ENCODE results near the gene TCF21.

TCF21 gene

DNA sequence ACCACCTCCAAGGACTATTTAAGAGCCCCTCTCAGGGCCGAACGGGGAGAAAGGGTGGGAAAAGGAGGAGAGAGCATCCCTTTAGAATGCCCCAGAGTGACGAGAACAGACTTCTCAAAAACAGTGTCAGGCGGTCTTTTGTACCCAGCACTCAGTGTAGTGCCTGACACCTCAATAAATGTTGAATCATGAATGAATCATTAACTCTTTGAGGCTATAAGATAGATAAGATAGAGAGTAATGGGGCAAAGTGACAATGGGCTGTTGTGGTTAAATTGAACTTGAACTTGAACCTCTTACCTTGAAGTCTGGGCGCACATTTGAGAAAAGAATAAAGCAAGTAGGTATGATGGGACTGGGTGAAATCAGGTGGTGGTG lies 7.4 kb downstream of the TCF21 start:
- WGBS, 2 experiments (ENCODE audit: insufficient coverage in 2 of 2): 14% methylated on average over 1 of the region's 5 CpGs; no CpG with 5 or more reads in 1 of the 2 experiments
- no peak overlapping the region for H3K27ac ChIP-seq (ENCODE audit: low read depth, low read length, severe bottlenecking)
- H3K36me3 ChIP-seq (ENCODE audit: control insufficient read depth, insufficient read depth, low read length): no peaks in the 10 kb centered on the region
- H3K4me3 ChIP-seq (ENCODE audit: extremely low read depth, insufficient read depth, low read length, poor library complexity, severe bottlenecking): peak overlapping the region; percentile 16
- H3K4me1 ChIP-seq (ENCODE audit: control insufficient read depth, insufficient read depth, low read length, poor library complexity, severe bottlenecking): peaks cover 7% of the 10 kb centered on the region
- H3K9me3 ChIP-seq (ENCODE audit: control insufficient read depth, low read length): no peaks in the 10 kb centered on the region

DNA sequence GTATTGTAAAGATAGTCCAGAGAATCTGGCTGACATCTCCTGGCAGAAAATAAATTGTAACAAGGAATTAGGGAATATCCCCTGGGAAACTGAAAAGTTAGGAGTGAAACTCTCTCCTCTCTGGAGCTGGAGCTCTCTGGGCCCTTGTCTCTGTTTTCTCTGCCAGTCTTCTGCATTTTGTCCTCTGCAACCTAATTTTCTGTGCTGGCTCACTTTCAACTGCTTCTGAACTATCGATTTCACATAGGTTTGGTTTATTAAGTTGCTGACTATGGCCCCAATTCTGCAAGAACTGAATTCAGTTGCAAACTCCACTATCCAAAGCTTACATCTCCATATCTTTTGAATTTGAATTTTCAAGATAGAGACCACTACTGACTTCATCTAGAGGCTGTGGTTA lies 9.3 kb downstream of the TCF21 start:
- 50% methylated on average over 1 of the region's 1 CpG; no CpG with 5 or more reads in 1 of the 2 experiments for WGBS, 2 experiments (ENCODE audit: insufficient coverage in 2 of 2)
- no peaks in the 10 kb centered on the region for H3K9me3 ChIP-seq (ENCODE audit: control insufficient read depth, low read length)
- no peaks in the 10 kb centered on the region for H3K4me1 ChIP-seq (ENCODE audit: control insufficient read depth, insufficient read depth, low read length, poor library complexity, severe bottlenecking)
- H3K4me3 ChIP-seq (ENCODE audit: extremely low read depth, insufficient read depth, low read length, poor library complexity, severe bottlenecking): no peak overlapping the region
- H3K36me3 ChIP-seq (ENCODE audit: control insufficient read depth, insufficient read depth, low read length): no peaks in the 10 kb centered on the region
- H3K27ac ChIP-seq (ENCODE audit: low read depth, low read length, severe bottlenecking): no peak overlapping the region

DNA sequence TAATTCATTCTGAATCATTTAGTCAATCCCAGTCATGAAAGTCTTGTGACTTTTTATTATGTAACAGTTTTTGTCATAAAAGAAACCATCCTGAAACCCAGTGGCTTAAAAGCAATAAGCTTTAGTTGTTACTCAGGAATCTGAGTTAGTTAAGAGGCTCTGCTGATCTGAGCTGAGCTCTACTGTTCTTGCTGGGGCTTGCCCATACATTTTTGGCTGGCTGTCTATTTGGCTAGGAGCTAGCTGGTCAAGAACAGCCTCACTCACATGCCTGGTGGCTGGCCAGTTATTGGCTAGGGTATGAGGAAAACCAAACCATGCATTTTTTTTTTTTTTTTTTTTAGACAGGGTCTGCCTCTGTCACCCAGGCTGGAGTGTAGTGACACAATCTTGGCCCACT lies 10.6 kb downstream of the TCF21 start:
- no peaks in the 10 kb centered on the region for H3K36me3 ChIP-seq (ENCODE audit: control insufficient read depth, insufficient read depth, low read length)
- H3K4me1 ChIP-seq (ENCODE audit: control insufficient read depth, insufficient read depth, low read length, poor library complexity, severe bottlenecking): no peaks in the 10 kb centered on the region
- no peaks in the 10 kb centered on the region for H3K9me3 ChIP-seq (ENCODE audit: control insufficient read depth, low read length)
- no peak overlapping the region for H3K4me3 ChIP-seq (ENCODE audit: extremely low read depth, insufficient read depth, low read length, poor library complexity, severe bottlenecking)
- no peak overlapping the region for H3K27ac ChIP-seq (ENCODE audit: low read depth, low read length, severe bottlenecking)

DNA sequence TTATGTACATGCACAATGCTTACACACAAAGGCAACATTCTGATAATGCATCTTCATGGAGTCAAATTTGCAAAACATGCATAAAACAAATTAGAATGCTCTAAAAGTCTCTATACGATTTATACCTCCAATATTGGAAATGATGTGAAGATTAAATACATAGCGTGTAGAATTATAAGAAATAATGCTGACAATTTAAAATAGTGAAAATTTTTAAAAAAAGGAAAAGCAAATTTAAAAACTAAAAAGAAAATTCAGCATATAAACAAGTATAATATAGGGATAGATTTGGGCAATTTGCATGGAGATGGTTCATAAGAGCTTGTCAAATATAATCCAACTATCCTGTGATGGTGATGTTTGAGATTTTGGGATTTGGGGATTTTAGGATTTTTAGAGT lies 14.9 kb downstream of the TCF21 start:
- Histone ChIP-seq H3K27ac (ENCODE audit: low read depth, low read length, severe bottlenecking) (no peak overlapping the region), H3K36me3 (ENCODE audit: control insufficient read depth, insufficient read depth, low read length) (no peaks in the 10 kb centered on the region), H3K4me1 (ENCODE audit: control insufficient read depth, insufficient read depth, low read length, poor library complexity, severe bottlenecking) (no peaks in the 10 kb centered on the region), H3K9me3 (ENCODE audit: control insufficient read depth, low read length) (no peaks in the 10 kb centered on the region), H3K4me3 (ENCODE audit: extremely low read depth, insufficient read depth, low read length, poor library complexity, severe bottlenecking) (no peak overlapping the region)
- no CpG with 5 or more reads among the region's 2 CpGs for WGBS, 2 experiments (ENCODE audit: insufficient coverage in 2 of 2)

DNA sequence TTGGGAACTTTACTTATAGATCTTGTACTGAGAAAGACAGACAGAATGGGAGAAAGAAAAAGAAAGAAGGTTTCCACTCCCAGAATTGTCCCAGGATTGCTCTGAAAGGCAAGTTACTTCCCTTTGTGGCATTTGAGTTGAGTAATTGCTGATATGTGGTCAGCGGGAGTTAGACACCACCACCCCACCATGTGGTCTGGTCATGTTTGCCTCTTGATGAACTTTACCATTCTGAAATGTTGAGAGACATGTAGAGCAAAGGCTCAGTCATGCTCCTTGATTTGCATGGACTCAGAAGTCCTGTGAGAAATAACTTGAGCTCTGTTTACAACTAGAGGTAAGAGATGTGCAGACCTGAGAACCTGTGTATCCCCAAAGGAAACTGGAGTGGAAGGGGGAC lies 17.1 kb downstream of the TCF21 start:
- no peaks in the 10 kb centered on the region for H3K9me3 ChIP-seq (ENCODE audit: control insufficient read depth, low read length)
- WGBS, 2 experiments (ENCODE audit: insufficient coverage in 2 of 2): no CpG with 5 or more reads among the region's 1 CpG

DNA sequence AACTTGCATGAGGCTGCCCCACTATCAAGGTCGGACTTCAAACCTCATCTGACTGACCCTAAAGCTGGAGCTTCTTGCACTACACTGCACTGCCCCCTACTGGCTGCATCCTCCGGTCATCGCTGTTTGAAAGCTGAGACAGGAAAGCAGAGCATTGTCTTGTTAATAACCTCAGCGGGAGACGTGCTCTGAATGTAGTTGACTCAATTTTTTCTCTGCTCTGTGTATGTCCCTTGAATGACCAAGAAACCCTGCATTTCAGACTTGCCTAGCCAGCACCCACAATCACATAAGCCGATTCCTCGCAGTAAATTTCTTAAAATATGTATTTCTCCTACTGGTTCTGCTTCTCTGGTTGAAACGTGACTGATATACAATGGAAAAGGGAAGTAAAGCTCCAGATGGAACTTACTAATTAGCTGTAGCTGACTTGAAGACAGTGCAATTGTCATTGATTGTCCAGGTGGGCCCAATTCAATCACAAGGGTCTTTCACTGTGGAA lies 27.8 kb downstream of the TCF21 start:
- Histone ChIP-seq H3K4me3 (ENCODE audit: extremely low read depth, insufficient read depth, low read length, poor library complexity, severe bottlenecking) (no peak overlapping the region), H3K4me1 (ENCODE audit: control insufficient read depth, insufficient read depth, low read length, poor library complexity, severe bottlenecking) (peaks cover 4% of the 10 kb centered on the region), H3K9me3 (ENCODE audit: control insufficient read depth, low read length) (no peaks in the 10 kb centered on the region), H3K36me3 (ENCODE audit: control insufficient read depth, insufficient read depth, low read length) (no peaks in the 10 kb centered on the region), H3K27ac (ENCODE audit: low read depth, low read length, severe bottlenecking) (no peak overlapping the region)
- WGBS, 2 experiments (ENCODE audit: insufficient coverage in 2 of 2): 4 to 7% methylated on average over 3 to 4 of the region's 8 CpGs

More for the DNA sequence above, 17.1 kb downstream of the TCF21 start:
- no peaks in the 10 kb centered on the region for H3K36me3 ChIP-seq (ENCODE audit: control insufficient read depth, insufficient read depth, low read length)
- H3K27ac ChIP-seq (ENCODE audit: low read depth, low read length, severe bottlenecking): no peak overlapping the region
- H3K4me3 ChIP-seq (ENCODE audit: extremely low read depth, insufficient read depth, low read length, poor library complexity, severe bottlenecking): no peak overlapping the region
- H3K4me1 ChIP-seq (ENCODE audit: control insufficient read depth, insufficient read depth, low read length, poor library complexity, severe bottlenecking): no peaks in the 10 kb centered on the region

DNA sequence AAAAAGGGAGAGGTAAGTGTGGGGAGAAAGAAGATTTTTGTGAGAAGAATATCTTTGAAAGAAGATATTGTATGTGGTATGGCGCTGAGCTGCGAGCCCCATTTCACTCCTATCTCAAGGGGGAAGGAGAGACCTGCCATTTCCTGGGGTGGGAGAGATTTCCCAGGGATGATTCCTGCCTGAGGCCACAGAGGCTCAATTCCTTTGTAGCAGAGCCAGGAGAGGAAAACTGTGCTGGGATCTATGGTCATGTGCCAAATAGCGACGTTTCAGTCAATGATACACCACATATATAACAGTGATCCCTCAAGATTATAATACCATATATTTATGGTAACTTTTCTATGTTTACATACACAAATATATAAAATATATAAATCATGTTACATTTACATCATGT lies 28.9 kb downstream of the TCF21 start:
- no peak overlapping the region for H3K4me3 ChIP-seq (ENCODE audit: extremely low read depth, insufficient read depth, low read length, poor library complexity, severe bottlenecking)
- H3K9me3 ChIP-seq (ENCODE audit: control insufficient read depth, low read length): no peaks in the 10 kb centered on the region
- 60% methylated on average over 1 of the region's 4 CpGs; no CpG with 5 or more reads in 1 of the 2 experiments for WGBS, 2 experiments (ENCODE audit: insufficient coverage in 2 of 2)
- no peak overlapping the region for H3K27ac ChIP-seq (ENCODE audit: low read depth, low read length, severe bottlenecking)
- H3K36me3 ChIP-seq (ENCODE audit: control insufficient read depth, insufficient read depth, low read length): no peaks in the 10 kb centered on the region
- H3K4me1 ChIP-seq (ENCODE audit: control insufficient read depth, insufficient read depth, low read length, poor library complexity, severe bottlenecking): peaks cover 4% of the 10 kb centered on the region

DNA sequence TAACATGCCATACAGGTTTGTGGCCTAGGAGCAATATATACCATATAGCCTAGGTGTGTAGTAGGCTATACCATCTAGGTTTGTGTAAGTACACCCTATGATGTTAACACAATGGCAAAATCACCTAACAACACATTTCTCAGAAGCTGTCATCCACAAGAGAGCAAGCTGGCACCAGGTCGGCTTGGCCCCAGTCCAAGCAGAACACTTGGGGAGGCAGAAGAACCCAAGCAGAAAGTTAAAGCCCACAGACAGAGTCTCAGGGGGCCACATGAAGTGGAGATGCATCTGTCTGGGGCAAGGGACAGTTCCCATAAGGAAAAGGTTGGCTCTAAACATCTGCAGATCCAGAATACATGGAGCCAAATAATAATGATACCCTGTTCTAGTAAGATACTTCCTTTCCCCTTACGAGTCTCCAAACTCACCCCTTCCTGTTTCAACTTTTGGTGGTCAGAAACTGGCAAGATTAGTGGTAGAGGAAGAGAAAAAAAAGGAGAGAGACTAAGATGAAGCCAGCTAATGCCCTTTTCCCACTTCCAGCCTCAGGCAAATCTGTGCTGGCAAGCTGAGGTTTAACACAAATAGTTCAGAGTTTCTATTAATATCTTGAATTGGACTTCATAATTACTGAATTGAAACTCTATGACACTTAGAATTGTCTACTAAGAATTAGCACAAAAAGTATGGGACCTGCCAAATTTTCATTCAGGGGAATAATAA lies 29.5 kb downstream of the TCF21 start:
- 100% methylated on average over 1 of the region's 2 CpGs; no CpG with 5 or more reads in 1 of the 2 experiments for WGBS, 2 experiments (ENCODE audit: insufficient coverage in 2 of 2)
- no peaks in the 10 kb centered on the region for H3K9me3 ChIP-seq (ENCODE audit: control insufficient read depth, low read length)
- no peaks in the 10 kb centered on the region for H3K36me3 ChIP-seq (ENCODE audit: control insufficient read depth, insufficient read depth, low read length)

DNA sequence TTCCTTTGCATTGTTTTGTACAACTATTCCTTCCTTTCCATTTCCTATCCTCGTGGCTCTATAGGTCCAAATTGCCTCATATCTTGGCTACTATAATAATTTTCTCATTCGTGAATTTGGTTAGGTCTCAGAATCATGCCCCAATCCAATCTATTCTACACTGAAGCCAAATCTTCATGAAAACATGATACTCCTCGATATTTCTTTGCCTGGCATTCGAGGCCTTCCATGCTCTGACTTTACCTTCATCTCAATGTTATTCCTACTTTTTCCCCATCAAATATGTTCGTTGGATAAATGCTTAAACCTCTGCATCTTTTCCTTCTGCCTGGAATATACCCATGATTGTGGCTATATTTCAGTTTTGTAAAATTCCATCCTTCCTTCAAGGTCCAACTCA lies 30.4 kb downstream of the TCF21 start:
- H3K36me3 ChIP-seq (ENCODE audit: control insufficient read depth, insufficient read depth, low read length): no peaks in the 10 kb centered on the region
- WGBS, 2 experiments (ENCODE audit: insufficient coverage in 2 of 2): 83 to 91% methylated on average over 4 to 5 of the region's 5 CpGs
- no peak overlapping the region for H3K27ac ChIP-seq (ENCODE audit: low read depth, low read length, severe bottlenecking)
- no peaks in the 10 kb centered on the region for H3K9me3 ChIP-seq (ENCODE audit: control insufficient read depth, low read length)
- no peak overlapping the region for H3K4me3 ChIP-seq (ENCODE audit: extremely low read depth, insufficient read depth, low read length, poor library complexity, severe bottlenecking)
- H3K4me1 ChIP-seq (ENCODE audit: control insufficient read depth, insufficient read depth, low read length, poor library complexity, severe bottlenecking): peaks cover 4% of the 10 kb centered on the region

More for the DNA sequence above, 29.5 kb downstream of the TCF21 start:
- no peak overlapping the region for H3K27ac ChIP-seq (ENCODE audit: low read depth, low read length, severe bottlenecking)
- H3K4me1 ChIP-seq (ENCODE audit: control insufficient read depth, insufficient read depth, low read length, poor library complexity, severe bottlenecking): peaks cover 4% of the 10 kb centered on the region
- H3K4me3 ChIP-seq (ENCODE audit: extremely low read depth, insufficient read depth, low read length, poor library complexity, severe bottlenecking): no peak overlapping the region

DNA sequence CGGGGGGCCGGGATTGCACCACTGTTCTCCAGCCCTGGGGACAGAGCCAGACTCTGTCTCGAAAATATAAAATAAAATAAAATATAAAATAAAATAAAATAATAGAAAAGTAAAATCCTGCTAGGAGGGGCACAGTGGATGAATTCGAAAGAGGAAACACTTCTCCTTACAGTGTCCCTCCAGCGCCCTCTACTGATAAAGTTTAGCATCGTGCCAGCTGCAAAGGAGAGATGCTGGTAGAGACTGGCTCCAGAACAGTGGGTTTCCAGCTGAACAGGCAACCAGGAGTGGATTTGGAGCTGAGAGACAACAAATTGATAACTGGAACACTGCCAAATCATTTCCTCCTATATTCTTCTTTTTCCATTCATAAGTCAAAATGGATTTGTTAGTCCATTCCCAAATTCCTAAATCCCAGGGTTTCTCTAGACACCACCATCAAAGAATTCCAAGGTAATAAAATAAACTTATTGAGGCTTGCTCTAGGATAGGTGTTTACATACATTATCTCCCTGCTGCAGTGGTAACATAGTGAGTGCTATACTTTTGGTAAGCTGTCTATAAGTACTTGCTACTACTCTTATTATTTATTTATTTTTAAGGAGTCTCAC lies 32.4 kb downstream of the TCF21 start:
- Histone ChIP-seq H3K4me1 (ENCODE audit: control insufficient read depth, insufficient read depth, low read length, poor library complexity, severe bottlenecking) (peaks cover 4% of the 10 kb centered on the region), H3K27ac (ENCODE audit: low read depth, low read length, severe bottlenecking) (no peak overlapping the region), H3K4me3 (ENCODE audit: extremely low read depth, insufficient read depth, low read length, poor library complexity, severe bottlenecking) (no peak overlapping the region), H3K36me3 (ENCODE audit: control insufficient read depth, insufficient read depth, low read length) (no peaks in the 10 kb centered on the region), H3K9me3 (ENCODE audit: control insufficient read depth, low read length) (no peaks in the 10 kb centered on the region)
- 0 to 100% methylated on average over 1 of the region's 6 CpGs for WGBS, 2 experiments (ENCODE audit: insufficient coverage in 2 of 2)

DNA sequence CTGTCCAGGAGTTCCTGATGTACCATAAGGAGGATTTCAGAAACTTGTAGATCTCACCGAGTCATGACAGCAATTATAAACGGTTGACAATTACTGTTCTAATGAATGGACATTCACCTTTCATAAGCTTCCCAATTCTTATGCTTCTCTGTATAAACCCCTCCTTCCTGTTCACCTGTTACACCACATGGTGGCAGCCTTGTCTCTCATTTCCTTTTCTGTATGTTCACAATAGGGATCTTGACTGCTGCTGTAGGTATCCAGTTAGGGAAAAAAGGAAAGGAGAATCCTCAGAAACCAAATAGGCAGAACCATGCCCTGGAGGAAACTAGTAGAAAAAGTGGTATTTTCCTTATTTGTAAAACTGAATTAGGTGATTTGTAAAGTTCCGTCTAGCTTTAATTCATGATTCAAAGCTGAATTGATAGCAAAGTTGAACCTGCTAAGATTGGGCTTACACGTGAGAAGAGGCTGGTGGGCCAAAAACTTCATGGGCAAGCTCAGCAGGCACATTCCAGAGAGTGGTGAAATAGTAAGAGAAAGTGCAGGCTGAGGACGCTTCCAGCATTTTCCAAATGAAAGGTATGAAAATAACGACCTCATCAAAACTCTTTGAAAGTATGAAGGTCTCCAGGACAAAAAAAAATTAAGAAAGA lies 35.2 kb downstream of the TCF21 start:
- WGBS, 2 experiments (ENCODE audit: insufficient coverage in 2 of 2): 5 to 12% methylated on average over 4 to 5 of the region's 6 CpGs
- Histone ChIP-seq H3K27ac (ENCODE audit: low read depth, low read length, severe bottlenecking) (no peak overlapping the region), H3K4me3 (ENCODE audit: extremely low read depth, insufficient read depth, low read length, poor library complexity, severe bottlenecking) (no peak overlapping the region), H3K4me1 (ENCODE audit: control insufficient read depth, insufficient read depth, low read length, poor library complexity, severe bottlenecking) (no peaks in the 10 kb centered on the region), H3K9me3 (ENCODE audit: control insufficient read depth, low read length) (no peaks in the 10 kb centered on the region), H3K36me3 (ENCODE audit: control insufficient read depth, insufficient read depth, low read length) (no peaks in the 10 kb centered on the region)
